Transverse colon (tissue), 4 donors: Measurements from ENCODE around the gene HNF1A.

Experiments used
- EP300 ChIP-seq: sonication (generic); formaldehyde crosslinking; IDR thresholded peaks from one replicate; pipeline ENCODE4 v1.6.1; 2017; ENCODE audit warnings: antibody characterized with exemption, low read depth
- POLR2A ChIP-seq: fragments of 450-650 bp; IDR thresholded peaks from one replicate; pipeline ENCODE4 v1.6.1; 2016; ENCODE audit warnings: antibody characterized with exemption, mild to moderate bottlenecking, moderate library complexity
- POLR2AphosphoS5 ChIP-seq, 3 donors: sonication (generic); formaldehyde crosslinking; IDR thresholded peaks; one replicate each; pipeline ENCODE4 v1.6.1; 2016; ENCODE audit warnings: antibody characterized with exemption in 3 of 3
- TF ChIP-seq, protein P1 (sequence below), 5 experiments: fragments of 200-600 bp in 3 of 5; fragments of 450-650 bp in 2 of 5; sonication (generic) in 3 of 5; IDR thresholded peaks; 1 replicate in 2 of 5; 2 replicates in 3 of 5; pipeline ENCODE4 v1.5.1; 2016 to 2017; ENCODE audit warnings: antibody characterized with exemption in 5 of 5, inconsistent platforms in 3 of 5, mild to moderate bottlenecking in 2 of 5, moderate library complexity in 1 of 5

DNA sequence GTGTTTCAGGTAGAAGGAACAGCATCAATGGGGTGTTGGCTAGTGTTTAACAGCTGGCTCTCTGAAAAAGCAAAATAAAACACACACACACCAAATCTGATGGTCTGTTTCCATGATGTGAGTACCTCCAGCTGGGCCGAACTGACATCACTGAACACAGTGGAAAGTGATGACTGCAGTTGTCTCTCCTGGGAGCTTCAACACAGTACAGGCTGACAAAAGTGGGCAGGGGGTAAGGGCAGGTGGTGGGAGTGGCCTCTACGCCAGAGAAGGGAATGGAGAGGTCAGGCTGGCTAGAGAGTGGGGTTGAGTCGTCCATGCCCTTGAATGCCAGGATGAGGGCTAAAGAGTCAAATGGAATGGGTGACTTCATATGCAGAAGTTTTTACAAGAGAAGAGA is 8.0 kb upstream of the HNF1A start:
- TF ChIP-seq, protein P1, sequence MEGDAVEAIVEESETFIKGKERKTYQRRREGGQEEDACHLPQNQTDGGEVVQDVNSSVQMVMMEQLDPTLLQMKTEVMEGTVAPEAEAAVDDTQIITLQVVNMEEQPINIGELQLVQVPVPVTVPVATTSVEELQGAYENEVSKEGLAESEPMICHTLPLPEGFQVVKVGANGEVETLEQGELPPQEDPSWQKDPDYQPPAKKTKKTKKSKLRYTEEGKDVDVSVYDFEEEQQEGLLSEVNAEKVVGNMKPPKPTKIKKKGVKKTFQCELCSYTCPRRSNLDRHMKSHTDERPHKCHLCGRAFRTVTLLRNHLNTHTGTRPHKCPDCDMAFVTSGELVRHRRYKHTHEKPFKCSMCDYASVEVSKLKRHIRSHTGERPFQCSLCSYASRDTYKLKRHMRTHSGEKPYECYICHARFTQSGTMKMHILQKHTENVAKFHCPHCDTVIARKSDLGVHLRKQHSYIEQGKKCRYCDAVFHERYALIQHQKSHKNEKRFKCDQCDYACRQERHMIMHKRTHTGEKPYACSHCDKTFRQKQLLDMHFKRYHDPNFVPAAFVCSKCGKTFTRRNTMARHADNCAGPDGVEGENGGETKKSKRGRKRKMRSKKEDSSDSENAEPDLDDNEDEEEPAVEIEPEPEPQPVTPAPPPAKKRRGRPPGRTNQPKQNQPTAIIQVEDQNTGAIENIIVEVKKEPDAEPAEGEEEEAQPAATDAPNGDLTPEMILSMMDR (IDR thresholded peaks at IDR 0.05): no peak
- TF ChIP-seq POLR2A (no peak), EP300 (no peak), POLR2AphosphoS5 (IDR thresholded peaks at IDR 0.05) (no peak)
